GM23338 (cell line): ENCODE data around the gene BCO1. TPM values are rescaled to one million over a fixed set of nuclear protein-coding genes. Genes with fewer than 3 reads are reported as not detected.

Experiments
- ATAC-seq: fragments of 200-7000 bp; cut with Tn5 transposase; 3 replicates; pipeline ENCODE4 v1.9.1; 2020
- DNase-seq: peaks from one replicate; pipeline ENCODE4 v3.0.0-alpha.2; 2015; ENCODE audit warnings: low spot score
- H2AFZ ChIP-seq: fragments of 200-600 bp; sonication (generic); 2 replicates; pipeline ENCODE4 v1.8.0; 2016; ENCODE audit warnings: antibody characterized with exemption, mild to moderate bottlenecking, moderate library complexity
- H3F3A ChIP-seq: fragments of 200-600 bp; sonication (generic); replicated peaks from 2 replicates; pipeline ENCODE4 v1.8.0; 2017; ENCODE audit warnings: antibody characterized with exemption, mixed run types, low read depth
- H3K27ac ChIP-seq: fragments of 200-600 bp; sonication (generic); 2 replicates; pipeline ENCODE4 v1.6.1; 2016; ENCODE audit warnings: low read depth
- H3K27me3 ChIP-seq: fragments of 200-600 bp; sonication (generic); 2 replicates; pipeline ENCODE4 v1.8.0; 2016; ENCODE audit warnings: mild to moderate bottlenecking, mixed run types, moderate library complexity; ENCODE audit not compliant: insufficient read depth
- H3K36me3 ChIP-seq: fragments of 200-600 bp; sonication (generic); 2 replicates; pipeline ENCODE4 v1.8.0; 2016; ENCODE audit warnings: mild to moderate bottlenecking; ENCODE audit not compliant: insufficient read depth
- H3K4me1 ChIP-seq: fragments of 200-600 bp; sonication (generic); 2 replicates; pipeline ENCODE4 v1.8.0; 2016; ENCODE audit warnings: mild to moderate bottlenecking, moderate library complexity; ENCODE audit not compliant: insufficient read depth
- H3K4me2 ChIP-seq: fragments of 200-600 bp; sonication (generic); 2 replicates; pipeline ENCODE4 v1.7.1; 2017; ENCODE audit warnings: mixed run types
- H3K4me3 ChIP-seq: fragments of 200-600 bp; sonication (generic); 2 replicates; pipeline ENCODE4 v1.6.1; 2016; ENCODE audit warnings: mixed run types
- H3K79me2 ChIP-seq: fragments of 200-600 bp; sonication (generic); replicated peaks from 2 replicates; pipeline ENCODE4 v1.8.0; 2017; ENCODE audit warnings: mild to moderate bottlenecking; ENCODE audit not compliant: insufficient read depth
- H3K9me2 ChIP-seq: fragments of 200-600 bp; sonication (generic); 2 replicates; pipeline ENCODE4 v1.8.0; 2017; ENCODE audit not compliant: insufficient read depth
- H4K20me1 ChIP-seq: fragments of 200-600 bp; sonication (generic); replicated peaks from 2 replicates; pipeline ENCODE4 v1.8.0; 2017; ENCODE audit warnings: mild to moderate bottlenecking; ENCODE audit not compliant: insufficient read depth
- H3K27ac Mint-ChIP-seq: 2 replicates; pipeline ENCODE4 v1.8.0; 2020; ENCODE audit warnings: inconsistent platforms, mild to moderate bottlenecking, moderate library complexity, mixed read lengths
- H3K27me3 Mint-ChIP-seq: 3 replicates; pipeline ENCODE4 v1.8.0; 2022; ENCODE audit warnings: low read depth, mild to moderate bottlenecking, moderate library complexity, mixed read lengths, inconsistent platforms; ENCODE audit not compliant: insufficient read depth, poor library complexity
- H3K36me3 Mint-ChIP-seq: 3 replicates; pipeline ENCODE4 v1.8.0; 2021; ENCODE audit warnings: low read depth, mild to moderate bottlenecking, inconsistent platforms, moderate library complexity, mixed read lengths
- H3K4me1 Mint-ChIP-seq: 3 replicates; pipeline ENCODE4 v1.8.0; 2020; ENCODE audit warnings: mild to moderate bottlenecking, inconsistent platforms, mixed read lengths
- H3K4me3 Mint-ChIP-seq: 3 replicates; pipeline ENCODE4 v1.8.0; 2021; ENCODE audit warnings: moderate library complexity, mild to moderate bottlenecking, inconsistent platforms, mixed read lengths
- H3K9me3 Mint-ChIP-seq: 3 replicates; pipeline ENCODE4 v1.8.0; 2020; ENCODE audit warnings: moderate library complexity, mild to moderate bottlenecking, inconsistent platforms, mixed read lengths
- CREB1 ChIP-seq: fragments of 250-450 bp; sonication (Bioruptor Pico); IDR thresholded peaks from 2 replicates; pipeline ENCODE4 v1.5.0; 2020; ENCODE audit warnings: low read depth, mild to moderate bottlenecking, moderate library complexity
- EZH2 ChIP-seq: fragments of 200-600 bp; sonication (generic); IDR thresholded peaks from one replicate; pipeline ENCODE4 v1.8.0; 2017; ENCODE audit warnings: antibody characterized with exemption, mild to moderate bottlenecking, low read depth; ENCODE audit not compliant: unreplicated experiment
- JUNB ChIP-seq: IDR thresholded peaks from one replicate; pipeline ENCODE4 v1.6.1; 2016; ENCODE audit warnings: antibody characterized with exemption; ENCODE audit not compliant: unreplicated experiment
- ZNF114 ChIP-seq: fragments of 250-450 bp; sonication (Bioruptor Pico); IDR thresholded peaks from 2 replicates; pipeline ENCODE4 v1.5.0; 2020; ENCODE audit warnings: mild to moderate bottlenecking, moderate library complexity
- ZNF331 ChIP-seq: fragments of 250-450 bp; sonication (Bioruptor Pico); IDR thresholded peaks from 2 replicates; pipeline ENCODE4 v1.5.0; 2020; ENCODE audit warnings: low read depth, mild to moderate bottlenecking, moderate library complexity
- polyA plus RNA-seq: library from polyadenylated mRNA; unstranded; fragments of >200 nt; fragmentation: Nextera tagmentation; extraction: Ambion mirVana; gene quantifications from 2 replicates; pipeline ENCODE4 v1.2.1, GENCODE V29; 2016
- total RNA-seq: library from RNA; depleted of rRNA; stranded (reverse); fragments of >200 nt; shearing (Covaris generic); gene quantifications from 2 replicates; pipeline ENCODE4 v1.2.3, GENCODE V29; 2014
- TF ChIP-seq, protein P1 (sequence below): IDR thresholded peaks from one replicate; pipeline ENCODE4 v1.6.1; 2018; ENCODE audit warnings: antibody characterized with exemption; ENCODE audit not compliant: unreplicated experiment
- TF ChIP-seq, protein P2 (sequence below), 2 experiments: fragments of 200-600 bp in 1 of 2; sonication (generic) in 1 of 2; conservative IDR thresholded peaks; 2 replicates each; pipeline versions ENCODE4 v1.5.1 to v1.6.1; 2016 to 2017; ENCODE audit warnings: antibody characterized with exemption in 2 of 2, low read depth in 2 of 2, mild to moderate bottlenecking in 2 of 2, moderate library complexity in 1 of 2
- TF ChIP-seq, protein P3 (sequence below): IDR thresholded peaks from 2 replicates; pipeline ENCODE4 v1.6.1; 2016; ENCODE audit warnings: antibody characterized with exemption

BCO1 gene
- total and polyA plus RNA-seq, 2 experiments from 2014 or later = 0.28 TPM; not detected in 1

DNA sequence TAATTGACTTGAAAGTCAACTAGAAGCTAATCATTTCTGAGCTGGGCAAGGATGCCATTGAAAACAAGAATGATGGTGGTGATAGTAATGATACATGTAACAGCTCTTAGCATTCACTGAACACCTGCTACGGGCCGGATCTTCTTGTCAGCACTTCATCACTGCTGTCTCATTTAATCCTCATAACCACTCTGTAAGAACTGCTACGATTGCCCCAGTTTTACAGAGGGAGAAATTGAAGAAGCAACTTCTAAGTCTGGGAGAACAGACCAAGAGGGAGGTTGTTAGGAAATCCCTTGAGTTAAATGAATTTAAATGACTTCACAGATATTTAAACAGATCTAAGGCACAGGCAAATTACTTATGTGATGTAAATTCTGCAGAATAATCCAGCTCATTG lies 69.3 kb downstream of the BCO1 start:
- DNase-seq (no peak), ATAC-seq (no peak)
- TF ChIP-seq ZNF114 (CRISPR knock-in tag) (no peak), JUNB (no peak)
- TF ChIP-seq, protein P1, sequence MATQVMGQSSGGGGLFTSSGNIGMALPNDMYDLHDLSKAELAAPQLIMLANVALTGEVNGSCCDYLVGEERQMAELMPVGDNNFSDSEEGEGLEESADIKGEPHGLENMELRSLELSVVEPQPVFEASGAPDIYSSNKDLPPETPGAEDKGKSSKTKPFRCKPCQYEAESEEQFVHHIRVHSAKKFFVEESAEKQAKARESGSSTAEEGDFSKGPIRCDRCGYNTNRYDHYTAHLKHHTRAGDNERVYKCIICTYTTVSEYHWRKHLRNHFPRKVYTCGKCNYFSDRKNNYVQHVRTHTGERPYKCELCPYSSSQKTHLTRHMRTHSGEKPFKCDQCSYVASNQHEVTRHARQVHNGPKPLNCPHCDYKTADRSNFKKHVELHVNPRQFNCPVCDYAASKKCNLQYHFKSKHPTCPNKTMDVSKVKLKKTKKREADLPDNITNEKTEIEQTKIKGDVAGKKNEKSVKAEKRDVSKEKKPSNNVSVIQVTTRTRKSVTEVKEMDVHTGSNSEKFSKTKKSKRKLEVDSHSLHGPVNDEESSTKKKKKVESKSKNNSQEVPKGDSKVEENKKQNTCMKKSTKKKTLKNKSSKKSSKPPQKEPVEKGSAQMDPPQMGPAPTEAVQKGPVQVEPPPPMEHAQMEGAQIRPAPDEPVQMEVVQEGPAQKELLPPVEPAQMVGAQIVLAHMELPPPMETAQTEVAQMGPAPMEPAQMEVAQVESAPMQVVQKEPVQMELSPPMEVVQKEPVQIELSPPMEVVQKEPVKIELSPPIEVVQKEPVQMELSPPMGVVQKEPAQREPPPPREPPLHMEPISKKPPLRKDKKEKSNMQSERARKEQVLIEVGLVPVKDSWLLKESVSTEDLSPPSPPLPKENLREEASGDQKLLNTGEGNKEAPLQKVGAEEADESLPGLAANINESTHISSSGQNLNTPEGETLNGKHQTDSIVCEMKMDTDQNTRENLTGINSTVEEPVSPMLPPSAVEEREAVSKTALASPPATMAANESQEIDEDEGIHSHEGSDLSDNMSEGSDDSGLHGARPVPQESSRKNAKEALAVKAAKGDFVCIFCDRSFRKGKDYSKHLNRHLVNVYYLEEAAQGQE = no peak
- TF ChIP-seq, protein P2, sequence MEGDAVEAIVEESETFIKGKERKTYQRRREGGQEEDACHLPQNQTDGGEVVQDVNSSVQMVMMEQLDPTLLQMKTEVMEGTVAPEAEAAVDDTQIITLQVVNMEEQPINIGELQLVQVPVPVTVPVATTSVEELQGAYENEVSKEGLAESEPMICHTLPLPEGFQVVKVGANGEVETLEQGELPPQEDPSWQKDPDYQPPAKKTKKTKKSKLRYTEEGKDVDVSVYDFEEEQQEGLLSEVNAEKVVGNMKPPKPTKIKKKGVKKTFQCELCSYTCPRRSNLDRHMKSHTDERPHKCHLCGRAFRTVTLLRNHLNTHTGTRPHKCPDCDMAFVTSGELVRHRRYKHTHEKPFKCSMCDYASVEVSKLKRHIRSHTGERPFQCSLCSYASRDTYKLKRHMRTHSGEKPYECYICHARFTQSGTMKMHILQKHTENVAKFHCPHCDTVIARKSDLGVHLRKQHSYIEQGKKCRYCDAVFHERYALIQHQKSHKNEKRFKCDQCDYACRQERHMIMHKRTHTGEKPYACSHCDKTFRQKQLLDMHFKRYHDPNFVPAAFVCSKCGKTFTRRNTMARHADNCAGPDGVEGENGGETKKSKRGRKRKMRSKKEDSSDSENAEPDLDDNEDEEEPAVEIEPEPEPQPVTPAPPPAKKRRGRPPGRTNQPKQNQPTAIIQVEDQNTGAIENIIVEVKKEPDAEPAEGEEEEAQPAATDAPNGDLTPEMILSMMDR (conservative IDR thresholded peaks at IDR 0.05; ENCODE audit: low read depth in 2 of 2) = no peak
- no peak overlapping the region for H3K4me2 ChIP-seq
- H2AFZ ChIP-seq = no peak overlapping the region
- no peaks in the 10 kb centered on the region for H3K9me2 ChIP-seq
- no peak overlapping the region for H3K27ac Mint-ChIP-seq
- H3K27me3 Mint-ChIP-seq = peaks cover under 1% of the 10 kb centered on the region
- H3K27ac ChIP-seq = no peak overlapping the region
- H4K20me1 ChIP-seq = peaks cover 32% of the 10 kb centered on the region
- peaks cover 18% of the 10 kb centered on the region for H3K4me1 ChIP-seq
- H3F3A ChIP-seq = 0 out of 2 replicates have a peak, but pooled peaks cover 3% of the 10 kb centered on the region
- H3K27me3 ChIP-seq = no peaks in the 10 kb centered on the region
- no peaks in the 10 kb centered on the region; the same call in 2 of the 3 replicates for H3K9me3 Mint-ChIP-seq
- no peaks in the 10 kb centered on the region for H3K36me3 ChIP-seq
- peaks cover 20% of the 10 kb centered on the region for H3K4me1 Mint-ChIP-seq
- no peak overlapping the region for H3K4me3 Mint-ChIP-seq
- peaks cover 10% of the 10 kb centered on the region for H3K36me3 Mint-ChIP-seq
- H3K4me3 ChIP-seq = no peak overlapping the region
- peaks cover 57% of the 10 kb centered on the region for H3K79me2 ChIP-seq

DNA sequence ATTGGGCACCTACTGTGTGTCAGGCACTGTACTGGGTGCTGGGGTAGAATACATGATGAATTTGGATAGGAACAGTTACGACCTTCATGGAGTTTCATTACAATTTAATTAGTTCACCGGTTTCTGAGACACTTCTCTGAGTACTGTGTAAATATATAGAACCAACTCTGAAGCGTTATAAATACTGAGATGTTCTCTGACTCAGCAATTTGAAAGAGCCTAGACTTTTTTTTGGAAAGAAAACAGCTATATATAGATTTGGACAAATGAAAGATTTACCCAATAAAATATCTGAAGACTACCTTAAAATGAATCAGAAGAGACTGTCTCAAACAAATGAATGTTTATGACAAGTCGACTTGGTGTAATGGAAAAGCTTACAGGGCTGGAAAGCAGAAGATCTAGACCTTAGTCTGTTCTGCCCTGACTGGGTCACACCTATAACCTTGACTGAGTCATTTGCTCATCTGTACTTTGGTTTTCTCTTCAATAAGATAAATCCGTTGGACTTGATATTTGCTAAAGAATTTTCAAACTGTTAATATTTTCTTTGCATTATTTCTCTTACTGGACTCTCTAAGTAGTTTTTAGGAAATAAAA lies 71.7 kb downstream of the BCO1 start:
- H3K27ac ChIP-seq = no peak overlapping the region
- Mint-ChIP-seq H3K9me3 (no peaks in the 10 kb centered on the region; the same call in 1 of the 3 replicates), H3K27me3 (peaks cover 10% of the 10 kb centered on the region), H3K36me3 (peaks cover 14% of the 10 kb centered on the region), H3K27ac (no peak overlapping the region), H3K4me3 (no peak overlapping the region), H3K4me1 (peaks cover 25% of the 10 kb centered on the region)
- no peak overlapping the region for H3K4me2 ChIP-seq
- no peak for DNase-seq
- no peaks in the 10 kb centered on the region for H3K9me2 ChIP-seq
- H3K4me1 ChIP-seq = peaks cover 21% of the 10 kb centered on the region
- H3K4me3 ChIP-seq = no peak overlapping the region
- ATAC-seq = no peak
- peaks cover 69% of the 10 kb centered on the region for H3K79me2 ChIP-seq
- no peaks in the 10 kb centered on the region for H3K27me3 ChIP-seq
- no peaks in the 10 kb centered on the region for H3K36me3 ChIP-seq
- no peak overlapping the region for H2AFZ ChIP-seq
- H4K20me1 ChIP-seq = peaks cover 32% of the 10 kb centered on the region
- H3F3A ChIP-seq = no peaks in the 10 kb centered on the region
- TF ChIP-seq ZNF114 (CRISPR knock-in tag) (no peak), CREB1 (CRISPR knock-in tag) (no peak), EZH2 (no peak), JUNB (no peak), ZNF331 (CRISPR knock-in tag) (no peak)
- TF ChIP-seq, protein P3, sequence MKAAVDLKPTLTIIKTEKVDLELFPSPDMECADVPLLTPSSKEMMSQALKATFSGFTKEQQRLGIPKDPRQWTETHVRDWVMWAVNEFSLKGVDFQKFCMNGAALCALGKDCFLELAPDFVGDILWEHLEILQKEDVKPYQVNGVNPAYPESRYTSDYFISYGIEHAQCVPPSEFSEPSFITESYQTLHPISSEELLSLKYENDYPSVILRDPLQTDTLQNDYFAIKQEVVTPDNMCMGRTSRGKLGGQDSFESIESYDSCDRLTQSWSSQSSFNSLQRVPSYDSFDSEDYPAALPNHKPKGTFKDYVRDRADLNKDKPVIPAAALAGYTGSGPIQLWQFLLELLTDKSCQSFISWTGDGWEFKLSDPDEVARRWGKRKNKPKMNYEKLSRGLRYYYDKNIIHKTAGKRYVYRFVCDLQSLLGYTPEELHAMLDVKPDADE = no peak
